Inflammatory macrophage treated with lipopolysaccharide for 4 hours (primary cell): ENCODE data around the gene IQCK.

Source experiments
- DNase-seq: peaks from one replicate; pipeline ENCODE4 v3.0.0-alpha.2; 2020

Gene IQCK

GRCh38 chr16:19808061-19808641 is 90.1 kb downstream of the IQCK start:
- DNase-seq = no peak

- peak; percentile 44 for DNase-seq
Observed at GRCh38 chr16:19809121-19809635, 91.1 kb downstream of the IQCK start.

GRCh38 chr16:19809693-19810092 is 91.6 kb downstream of the IQCK start:
- DNase-seq = no peak

GRCh38 chr16:19810817-19811731 is 93.0 kb downstream of the IQCK start:
- peak; percentile 16 for DNase-seq

DNA sequence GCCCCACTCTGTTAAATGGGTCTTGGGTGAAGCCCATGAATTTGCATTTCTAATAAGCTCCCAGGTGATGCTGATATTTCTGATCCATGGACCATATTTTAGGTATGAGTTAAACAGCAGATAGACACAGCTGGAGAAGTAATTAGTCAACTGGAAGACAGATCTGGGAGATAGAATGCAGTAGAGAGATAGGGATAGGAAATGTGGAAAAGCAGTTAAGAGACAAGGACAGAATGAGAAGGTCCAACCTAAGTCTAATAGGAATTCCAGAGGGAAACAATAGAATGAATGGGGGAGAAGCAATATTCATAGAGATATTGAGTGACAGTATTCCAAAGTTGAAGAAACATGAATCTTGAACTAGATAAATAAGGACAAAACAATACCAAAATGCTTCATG is 94.9 kb downstream of the IQCK start:
- DNase-seq = no peak

GRCh38 chr16:19815418-19815817 is 97.3 kb downstream of the IQCK start:
- no peak for DNase-seq

DNA sequence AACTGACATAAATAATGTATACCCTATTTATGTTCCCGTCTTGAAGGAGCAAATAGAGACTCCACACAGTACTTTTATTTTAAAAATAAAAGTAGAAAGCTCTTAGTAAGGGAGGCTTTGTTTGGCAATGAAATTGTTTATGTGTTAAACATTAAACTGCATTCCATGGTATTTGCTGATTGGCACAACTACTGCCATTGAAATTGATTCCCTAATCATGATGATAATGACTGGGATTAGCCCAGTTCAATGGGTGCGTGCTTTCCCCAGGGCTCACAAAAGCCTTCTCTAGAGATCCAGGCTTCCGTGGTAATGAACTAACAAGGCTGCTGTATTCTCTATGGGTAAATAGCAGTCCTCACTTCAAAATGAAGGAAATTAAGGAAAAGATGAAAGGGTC is 99.1 kb downstream of the IQCK start:
- DNase-seq = no peak

- DNase-seq = no peak
Observed at GRCh38 chr16:19817875-19818274, 99.8 kb downstream of the IQCK start.

DNA sequence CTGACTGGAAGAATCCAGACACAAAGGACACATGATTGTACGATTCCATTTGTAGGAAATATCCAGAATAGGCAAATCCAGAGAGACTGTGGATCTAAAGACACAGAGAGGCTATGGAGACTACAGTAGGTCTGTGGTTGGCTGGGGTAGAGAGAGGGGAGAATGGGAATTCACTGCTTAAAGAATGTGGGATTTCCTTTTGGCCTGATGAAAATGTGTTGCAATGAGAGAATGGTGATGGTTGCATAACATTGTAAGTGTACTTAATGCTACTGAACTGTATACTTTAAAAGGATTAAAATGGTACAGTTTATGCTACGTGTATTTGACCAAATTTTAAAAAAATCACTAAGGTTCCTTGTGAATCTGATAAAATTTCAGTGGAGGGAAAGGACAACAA is 104.5 kb downstream of the IQCK start:
- DNase-seq = peak; percentile 38

- DNase-seq = no peak
Observed at GRCh38 chr16:19823322-19823721, 105.3 kb downstream of the IQCK start.

DNA sequence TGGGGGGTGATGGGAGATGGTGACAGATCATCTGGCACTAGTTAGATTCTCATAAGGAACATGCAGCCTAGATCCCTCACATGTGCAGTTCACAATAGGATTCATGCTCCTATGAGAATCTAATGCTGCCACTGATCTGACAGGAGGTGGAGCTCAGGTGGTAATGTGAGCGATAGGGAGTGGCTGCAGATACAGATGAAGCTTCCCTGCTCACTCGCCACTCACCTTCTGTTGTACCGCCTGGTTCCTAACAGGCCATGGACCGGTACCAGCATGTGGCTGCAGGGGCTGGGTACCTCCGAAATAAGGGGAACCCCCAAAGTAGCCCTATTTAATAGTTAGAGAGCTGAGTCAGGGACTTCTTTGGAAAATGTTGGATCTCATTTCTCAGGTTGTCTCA is 106.1 kb downstream of the IQCK start:
- DNase-seq = no peak

GRCh38 chr16:19829844-19830692 is 112.0 kb downstream of the IQCK start:
- DNase-seq = no peak

DNA sequence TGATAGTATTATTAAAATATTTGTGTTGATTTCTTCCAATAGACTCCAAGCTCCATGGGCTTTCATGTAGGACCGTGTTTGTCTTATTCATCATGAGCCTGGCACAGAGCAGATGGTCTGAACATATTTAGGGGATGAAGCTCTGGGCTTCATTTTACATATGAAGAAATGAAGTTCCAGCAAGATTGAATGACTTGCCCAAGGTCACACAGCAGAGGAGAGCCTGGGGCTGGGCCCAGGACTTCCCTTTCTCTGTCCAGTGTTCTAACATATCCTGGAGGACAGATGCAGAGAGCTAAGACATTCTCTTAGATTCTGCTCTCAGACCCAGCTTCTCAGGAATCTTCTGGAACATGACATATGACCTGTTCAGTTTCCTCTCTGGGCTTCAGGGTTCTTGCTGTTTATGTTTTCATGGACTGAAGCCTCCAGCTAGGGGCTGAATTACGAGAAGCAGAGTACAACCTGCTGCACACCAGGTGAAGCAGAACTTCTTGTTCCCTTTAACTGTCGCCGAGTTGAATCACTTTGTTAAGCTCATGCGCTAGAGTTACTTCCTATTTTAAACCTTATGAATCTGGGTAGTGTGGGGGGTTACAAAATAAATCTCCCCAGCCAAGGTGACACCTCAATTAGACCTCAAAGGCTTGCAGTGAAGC is 113.0 kb downstream of the IQCK start:
- no peak for DNase-seq

DNA sequence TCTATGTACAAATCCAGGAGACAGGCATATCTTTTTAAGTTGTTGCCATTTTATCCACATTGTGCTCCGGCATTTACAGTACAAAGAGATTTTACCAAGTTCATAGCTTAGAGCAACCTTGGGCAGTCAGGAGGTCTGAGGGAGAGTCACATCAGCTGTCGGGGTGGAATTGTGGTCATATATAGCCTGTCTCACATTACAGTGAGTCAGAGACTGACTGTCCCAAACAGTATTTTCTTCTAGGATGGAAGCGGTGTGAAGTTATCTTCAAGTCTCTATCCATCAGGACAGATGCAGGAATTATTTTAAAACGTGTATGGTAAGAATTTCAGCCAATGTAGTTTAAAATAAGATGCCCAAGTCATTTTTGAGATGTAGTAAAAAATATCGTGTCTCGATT is 113.6 kb downstream of the IQCK start:
- no peak for DNase-seq

DNA sequence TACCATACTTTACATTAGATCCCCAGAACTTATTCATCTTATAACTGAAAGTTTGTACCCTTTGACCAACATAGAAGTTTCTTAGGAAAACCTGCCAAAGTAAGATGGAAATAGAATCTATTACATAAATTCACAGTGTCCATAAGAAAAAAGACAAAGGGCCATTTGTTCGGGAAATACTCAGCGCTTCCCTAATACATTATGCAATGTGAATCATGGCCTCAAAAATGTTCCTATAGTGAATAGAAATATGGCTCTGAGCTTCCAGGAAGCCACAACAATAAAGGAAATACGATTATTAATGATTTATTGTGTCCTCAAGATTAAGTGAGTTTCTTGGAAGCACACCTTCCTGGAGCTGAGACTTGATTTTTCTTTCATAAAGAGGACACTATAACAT is 115.1 kb downstream of the IQCK start:
- DNase-seq = no peak

- no peak for DNase-seq
Observed at GRCh38 chr16:19833581-19833980, 115.5 kb downstream of the IQCK start.

- DNase-seq = no peak
Observed at GRCh38 chr16:19835196-19835595, 117.1 kb downstream of the IQCK start.

DNA sequence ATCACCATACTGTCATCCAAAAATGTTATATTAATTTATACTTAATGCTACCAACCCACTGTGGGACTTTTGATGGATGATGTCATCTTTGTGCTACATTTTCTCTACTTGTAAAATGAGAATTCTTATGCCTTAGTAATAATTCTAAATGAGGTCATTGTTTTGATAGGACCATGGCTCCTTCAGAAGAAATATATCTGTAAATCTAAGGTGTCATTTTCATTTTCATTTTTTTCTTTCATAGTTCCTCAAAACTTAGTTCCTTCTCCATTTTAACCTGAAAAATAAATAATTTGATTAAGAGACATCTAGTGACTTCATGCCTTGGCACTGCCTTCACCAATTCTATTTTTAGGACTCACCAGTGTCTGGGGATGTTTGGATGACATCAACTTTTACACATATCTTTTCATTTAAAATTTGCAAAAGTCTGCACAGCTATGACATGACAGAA is 117.9 kb downstream of the IQCK start:
- peak; percentile 40 for DNase-seq

GRCh38 chr16:19837331-19837980 is 119.4 kb downstream of the IQCK start:
- DNase-seq = no peak

DNA sequence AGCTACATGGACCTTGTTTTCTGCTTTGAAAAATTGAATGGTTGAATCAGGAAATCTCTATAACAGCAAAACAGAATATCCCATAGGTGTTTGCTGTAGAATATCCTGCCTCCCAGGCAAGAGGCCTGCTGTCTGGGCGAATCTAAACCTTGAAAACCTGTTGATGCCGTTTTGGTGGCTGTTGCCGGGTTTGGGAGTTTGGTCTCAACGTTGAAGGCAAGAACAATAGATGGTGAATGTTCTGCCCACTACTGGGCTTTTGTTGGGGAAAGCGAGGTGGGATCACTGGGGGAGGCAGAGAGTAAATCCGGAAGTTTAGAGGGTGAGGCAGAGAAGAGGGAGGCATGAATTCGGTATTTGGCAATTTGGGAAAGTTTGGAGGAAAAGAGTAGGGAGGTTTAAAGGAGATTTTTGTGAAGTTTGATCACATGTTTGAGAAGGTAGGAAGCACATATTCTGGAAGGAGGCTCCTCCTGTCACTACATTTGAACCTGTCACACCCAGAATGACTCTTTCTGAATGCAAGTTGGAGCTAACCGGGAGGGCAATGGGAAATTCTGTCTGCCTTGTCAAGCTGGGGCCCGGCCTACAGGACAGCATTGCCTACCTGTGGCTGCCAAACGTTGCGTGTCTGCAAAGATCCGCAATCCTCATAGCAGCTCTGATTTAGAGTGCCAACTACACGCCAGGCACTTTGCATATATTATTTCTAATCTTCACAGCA is 120.1 kb downstream of the IQCK start:
- DNase-seq = no peak

GRCh38 chr16:19840524-19841110 is 122.5 kb downstream of the IQCK start:
- no peak for DNase-seq
